ENCODE measurements around the gene SPTLC3.

SPTLC3 gene

DNA sequence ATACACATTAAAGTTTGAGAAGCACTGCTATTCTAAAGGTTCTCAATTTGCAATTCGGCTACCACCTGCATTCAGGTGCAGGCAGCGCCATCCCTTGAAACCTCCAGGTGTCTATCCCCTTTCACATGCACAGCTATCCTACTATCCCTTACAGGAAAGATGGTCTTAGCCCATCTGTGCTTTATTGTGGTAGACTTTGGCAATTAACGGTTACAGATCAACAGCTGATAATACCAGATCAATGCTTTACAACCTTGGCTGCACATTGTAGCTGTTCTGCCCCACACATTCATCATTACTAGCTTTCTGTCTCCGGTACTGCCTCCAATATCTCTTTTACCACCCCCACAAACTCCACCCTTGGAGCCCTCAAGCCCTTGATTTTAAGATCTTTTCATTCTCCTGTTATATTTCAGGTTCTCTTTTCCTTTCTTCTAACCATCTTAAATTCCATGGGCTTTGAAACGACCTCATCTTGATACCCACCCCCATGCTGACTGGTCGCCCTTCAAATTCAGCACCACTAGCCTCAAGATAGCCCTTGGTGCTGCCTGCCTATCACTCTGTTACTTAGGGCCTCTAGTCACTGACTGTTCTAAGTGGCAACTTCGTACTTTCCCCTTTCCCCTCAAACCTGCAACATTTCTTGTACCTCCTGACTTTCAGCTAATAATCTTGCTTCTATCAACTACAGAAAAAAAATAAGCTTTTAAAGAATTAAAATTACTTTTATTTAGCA is 50.8 kb downstream of the SPTLC3 start:
- TF ChIP-seq, protein P1, sequence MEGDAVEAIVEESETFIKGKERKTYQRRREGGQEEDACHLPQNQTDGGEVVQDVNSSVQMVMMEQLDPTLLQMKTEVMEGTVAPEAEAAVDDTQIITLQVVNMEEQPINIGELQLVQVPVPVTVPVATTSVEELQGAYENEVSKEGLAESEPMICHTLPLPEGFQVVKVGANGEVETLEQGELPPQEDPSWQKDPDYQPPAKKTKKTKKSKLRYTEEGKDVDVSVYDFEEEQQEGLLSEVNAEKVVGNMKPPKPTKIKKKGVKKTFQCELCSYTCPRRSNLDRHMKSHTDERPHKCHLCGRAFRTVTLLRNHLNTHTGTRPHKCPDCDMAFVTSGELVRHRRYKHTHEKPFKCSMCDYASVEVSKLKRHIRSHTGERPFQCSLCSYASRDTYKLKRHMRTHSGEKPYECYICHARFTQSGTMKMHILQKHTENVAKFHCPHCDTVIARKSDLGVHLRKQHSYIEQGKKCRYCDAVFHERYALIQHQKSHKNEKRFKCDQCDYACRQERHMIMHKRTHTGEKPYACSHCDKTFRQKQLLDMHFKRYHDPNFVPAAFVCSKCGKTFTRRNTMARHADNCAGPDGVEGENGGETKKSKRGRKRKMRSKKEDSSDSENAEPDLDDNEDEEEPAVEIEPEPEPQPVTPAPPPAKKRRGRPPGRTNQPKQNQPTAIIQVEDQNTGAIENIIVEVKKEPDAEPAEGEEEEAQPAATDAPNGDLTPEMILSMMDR (IDR thresholded peaks at IDR 0.05) = no peak

DNA sequence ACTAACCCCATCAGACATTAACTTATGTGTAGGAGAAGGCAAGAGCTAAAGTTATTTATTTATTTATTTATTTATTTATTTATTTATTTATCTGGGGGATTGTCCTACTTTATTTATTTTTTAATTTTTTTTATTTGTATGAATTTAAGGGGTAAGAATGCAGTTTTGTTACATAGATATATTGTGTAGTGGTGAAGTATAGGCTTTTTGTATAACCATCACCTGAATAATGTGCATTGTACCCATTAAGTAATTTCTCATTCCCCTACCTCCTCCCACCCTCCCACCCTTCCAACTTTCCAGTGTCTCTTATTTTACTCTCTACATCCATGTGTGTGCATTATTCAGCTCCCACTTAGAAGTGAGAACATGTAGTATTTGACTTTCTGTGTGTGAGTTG is 51.6 kb downstream of the SPTLC3 start:
- TF ChIP-seq, protein P1 (IDR thresholded peaks at IDR 0.05) = no peak

DNA sequence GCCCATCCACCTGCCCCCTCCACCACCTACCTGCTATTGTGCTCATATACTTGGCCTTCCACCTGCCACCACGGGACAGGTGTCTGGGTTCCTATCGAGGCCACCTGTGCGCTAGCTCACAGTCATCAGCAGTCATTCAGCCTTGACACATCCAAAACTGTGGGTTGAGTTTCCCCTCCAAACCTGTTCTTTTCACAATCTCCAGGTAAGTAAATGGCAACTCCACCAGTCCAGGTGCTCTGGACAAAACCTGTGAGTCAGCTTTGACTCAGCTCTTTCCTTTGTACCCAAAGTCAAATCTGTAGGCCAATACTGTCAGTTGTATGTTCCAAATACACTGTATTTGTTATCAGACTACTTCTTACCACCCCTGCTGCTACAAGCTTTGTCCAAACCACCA is 52.6 kb downstream of the SPTLC3 start:
- TF ChIP-seq, protein P1 (IDR thresholded peaks at IDR 0.05) = no peak

DNA sequence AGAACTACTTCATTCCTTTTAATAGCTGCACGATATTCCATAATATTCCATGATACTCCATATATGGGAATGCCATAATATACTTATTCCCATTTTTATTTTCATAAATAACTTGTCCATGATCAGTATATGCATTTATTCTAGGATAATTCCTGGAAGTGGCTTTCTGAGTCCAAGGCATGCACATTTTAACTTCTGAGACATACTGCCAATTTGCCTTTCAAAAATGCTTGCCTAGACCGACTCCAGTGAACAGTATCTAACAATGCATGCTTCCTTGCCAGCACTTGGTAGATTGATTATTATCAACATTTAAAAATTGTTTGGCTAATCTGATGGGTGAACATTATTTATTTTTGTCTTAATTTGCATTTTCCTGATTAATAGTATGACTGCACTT is 54.0 kb downstream of the SPTLC3 start:
- TF ChIP-seq, protein P1 (IDR thresholded peaks at IDR 0.05) = no peak

DNA sequence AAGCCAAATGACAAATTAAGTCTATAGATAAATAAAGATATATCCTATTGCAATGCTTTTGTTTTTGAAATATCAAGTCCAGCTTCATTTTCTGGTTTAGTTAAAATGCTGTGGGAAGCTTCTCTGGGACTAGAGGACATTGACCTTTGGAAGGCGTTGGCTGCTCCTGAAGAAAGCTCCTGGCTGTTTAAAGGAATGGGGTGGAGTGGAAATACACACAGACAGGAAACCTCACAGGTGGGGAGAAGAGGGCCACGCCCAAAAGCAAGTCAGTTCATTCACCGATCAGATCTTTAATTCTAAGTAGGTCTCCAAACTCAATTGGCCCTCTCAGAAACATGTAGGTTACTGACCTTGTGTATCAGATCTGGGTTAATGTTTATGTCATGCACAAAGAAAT is 59.6 kb downstream of the SPTLC3 start:
- TF ChIP-seq, protein P1 (IDR thresholded peaks at IDR 0.05) = no peak

DNA sequence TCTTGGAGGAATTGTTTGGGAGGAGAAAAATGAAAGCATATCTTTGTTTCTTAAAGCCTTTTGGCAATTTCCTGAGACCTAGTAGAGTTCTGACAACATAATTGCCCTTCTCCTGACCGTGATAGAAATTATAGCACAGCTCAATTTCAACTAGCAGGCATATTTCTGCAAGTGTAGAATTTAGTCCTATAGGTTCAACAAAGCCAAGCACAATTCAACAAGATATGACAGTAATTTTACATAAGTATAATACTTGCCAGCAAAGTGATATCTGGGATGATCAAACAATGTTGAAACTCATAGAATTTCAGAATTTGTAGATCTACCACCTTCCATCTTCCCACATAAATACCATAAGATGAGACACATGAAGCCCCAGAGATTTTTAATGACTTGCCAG is 73.1 kb downstream of the SPTLC3 start:
- TF ChIP-seq, protein P1 (IDR thresholded peaks at IDR 0.05) = no peak

DNA sequence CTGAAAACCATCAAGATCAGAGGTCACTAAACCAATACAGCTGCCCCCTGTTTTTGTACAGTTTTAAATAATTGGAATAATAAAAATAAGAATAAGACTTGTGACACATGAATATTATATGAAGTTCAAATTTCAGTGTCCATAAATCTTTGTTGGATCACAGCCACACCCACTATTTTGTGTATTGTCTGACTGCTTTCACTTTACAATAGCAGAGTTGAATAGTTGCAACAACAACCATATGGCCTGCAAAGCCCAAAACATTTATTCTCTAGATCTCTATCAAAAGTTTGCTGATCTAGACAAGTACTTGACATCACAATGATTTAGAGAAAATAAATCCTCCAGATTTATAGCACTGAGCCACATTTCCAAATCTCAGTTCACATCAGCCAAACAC is 73.6 kb downstream of the SPTLC3 start:
- TF ChIP-seq, protein P1 (IDR thresholded peaks at IDR 0.05) = no peak

DNA sequence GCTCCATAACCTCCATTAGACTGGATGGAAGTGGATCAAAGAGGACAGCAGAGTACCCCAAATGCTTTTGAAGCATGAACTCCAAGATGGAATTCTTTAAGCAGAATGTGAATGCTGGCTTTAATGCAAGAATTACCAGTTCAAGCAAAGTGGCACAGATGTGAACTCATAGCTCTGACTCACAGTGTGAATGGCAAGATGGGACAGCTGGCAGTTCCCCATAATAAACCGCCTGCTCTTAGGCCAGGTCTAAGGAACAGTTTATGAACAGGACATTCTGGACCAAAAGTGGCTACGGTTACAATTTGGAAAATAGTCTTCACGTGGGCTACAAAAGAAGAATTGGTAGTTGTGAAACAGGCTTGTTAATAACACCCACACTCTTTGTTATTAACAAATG is 76.5 kb downstream of the SPTLC3 start:
- TF ChIP-seq, protein P1 (IDR thresholded peaks at IDR 0.05) = no peak

All from LNCAP (cell line).